Spleen (tissue), 11 donors: ENCODE measurements around the gene ADGRL3. TPM values are rescaled to one million over a fixed set of nuclear protein-coding genes. Genes with fewer than 3 reads are reported as not detected.

Source experiments
- DNase-seq: peaks from one replicate; pipeline ENCODE4 v3.0.0-alpha.2; 2020
- H3K27ac ChIP-seq, 8 donors: fragments of 200-600 bp; sonication (generic) in 7 of 8; 1 replicate in 4 of 8; 2 replicates in 4 of 8; pipeline versions ENCODE4 v1.5.0 to v1.8.0; 2016 to 2021; ENCODE audit warnings: inconsistent platforms in 4 of 8, mild to moderate bottlenecking in 4 of 8, moderate library complexity in 1 of 8
- H3K27me3 ChIP-seq, 7 donors: fragments of 200-600 bp; sonication (generic) in 6 of 7; replicated peaks in 1 of 7; 1 replicate in 4 of 7; 2 replicates in 3 of 7; pipeline versions ENCODE4 v1.5.0 to v1.8.0; 2016 to 2021; ENCODE audit warnings: inconsistent platforms in 3 of 7, mild to moderate bottlenecking in 1 of 7
- H3K36me3 ChIP-seq, 6 donors: fragments of 200-600 bp; sonication (generic) in 5 of 6; 1 replicate in 4 of 6; 2 replicates in 2 of 6; pipeline versions ENCODE4 v1.5.0 to v1.8.0; 2016 to 2021; ENCODE audit warnings: inconsistent platforms in 2 of 6
- H3K4me1 ChIP-seq, 6 donors: fragments of 200-600 bp; sonication (generic) in 5 of 6; 1 replicate in 3 of 6; 2 replicates in 3 of 6; pipeline versions ENCODE4 v1.5.0 to v1.8.0; 2016 to 2021; ENCODE audit warnings: inconsistent platforms in 3 of 6
- H3K4me3 ChIP-seq, 8 donors: fragments of 200-600 bp; sonication (generic) in 7 of 8; 1 replicate in 4 of 8; 2 replicates in 4 of 8; pipeline versions ENCODE4 v1.5.0 to v1.8.0; 2016 to 2021; ENCODE audit warnings: inconsistent platforms in 4 of 8, mild to moderate bottlenecking in 4 of 8, moderate library complexity in 2 of 8
- H3K9me3 ChIP-seq, 8 donors: fragments of 200-600 bp; sonication (generic) in 7 of 8; 1 replicate in 4 of 8; 2 replicates in 4 of 8; pipeline versions ENCODE4 v1.5.0 to v1.8.0; 2016 to 2021; ENCODE audit warnings: inconsistent platforms in 4 of 8
- CTCF ChIP-seq, 11 experiments: fragments of 200-600 bp in 7 of 11; fragments of 450-650 bp in 4 of 11; sonication (generic) in 4 of 11; IDR thresholded peaks in 8 of 11; conservative IDR thresholded peaks in 3 of 11; 1 replicate in 7 of 11; 2 replicates in 4 of 11; pipeline versions ENCODE4 v1.4.0 to v1.8.0; 2016 to 2021; ENCODE audit warnings: antibody characterized with exemption in 11 of 11, inconsistent platforms in 4 of 11, mild to moderate bottlenecking in 1 of 11
- POLR2A ChIP-seq, 3 donors: fragments of 450-650 bp; IDR thresholded peaks; one replicate each; pipeline ENCODE4 v1.5.1; 2017; ENCODE audit warnings: antibody characterized with exemption in 3 of 3, mild to moderate bottlenecking in 1 of 3
- POLR2AphosphoS5 ChIP-seq, 3 donors: sonication (generic); formaldehyde crosslinking; IDR thresholded peaks; one replicate each; pipeline ENCODE4 v1.5.1; 2017; ENCODE audit warnings: antibody characterized with exemption in 3 of 3
- WGBS, 5 donors: extraction: QIAGEN DNeasy Blood & Tissue Kit in 3 of 5; methylation state at CpG; one replicate each; pipeline versions ENCODE4 v1.1.5 to v1.1.7; 2013 to 2018; 5-methylcytosine and 5-hydroxymethylcytosine counted together
- intact Hi-C: fragments of 100-400 bp; cut with DNase I; formaldehyde crosslinking; loops from one replicate; pipeline ENCODE4 v1.15.0; 2023; ENCODE audit warnings: low total_unique reads
- polyA plus RNA-seq, 3 donors: library from polyadenylated mRNA; stranded (reverse); fragments of 200-250 nt; gene quantifications; one replicate each; pipeline ENCODE4 v1.2.1, GENCODE V29; 2013
- total RNA-seq, 7 donors: library from RNA; depleted of rRNA in 3 of 7; stranded (reverse); fragments of >200 nt in 3 of 7; fragmentation: NEBNext Ultra II Directional in 4 of 7; extraction: Animal tissue kit (Norgen Biotek cat#: 25700) in 4 of 7; gene quantifications; one replicate each; pipeline versions ENCODE4 v1.1.0 to v1.2.1, GENCODE V29; 2016 to 2021
- donor health status: healthy with polysubstance abuse.
- donor health status: DM: no; HTN: no; CAD: no; lungs with moderate emphysema.
- donor health status: DM: no; HTN: no; CAD: no.
- donor health status: Bipolar disorder and iron deficiency.
- donor health status: healthy.
- donor health status: DM: no; HTN: no; CAD: no.
- donor health status: DM: yes; HTN: yes; CAD: no.

ADGRL3 gene
- total and polyA plus RNA-seq, 10 donors = 0.09 to 0.92 (median 0.46) TPM; not detected in 1

- no peaks in the 10 kb centered on the region for H3K4me1 ChIP-seq
- no peak for DNase-seq
- H3K36me3 ChIP-seq = no peaks in the 10 kb centered on the region
- TF ChIP-seq POLR2A (IDR thresholded peaks at IDR 0.05) (no peak), POLR2AphosphoS5 (IDR thresholded peaks at IDR 0.05) (no peak), CTCF (IDR thresholded peaks at IDR 0.05 in 8 of 11, conservative IDR thresholded peaks at IDR 0.05 in 3 of 11) (no peak)
- H3K9me3 ChIP-seq = peaks cover 0 to 9% (median 0%) of the 10 kb centered on the region in 8 donors
- 62 to 82% (median 66%) methylated on average over 2 of the region's 2 CpGs for WGBS, 5 donors
- no peaks in the 10 kb centered on the region for H3K27me3 ChIP-seq
- H3K27ac ChIP-seq = no peak overlapping the region
- intact Hi-C loops = no loop called here
- H3K4me3 ChIP-seq = no peak overlapping the region
These were observed 792.2 kb downstream of the ADGRL3 start for GRCh38 chr4:61992351-61992750.

GRCh38 chr4:61994036-61994435 is 793.9 kb downstream of the ADGRL3 start:
- H3K4me3 ChIP-seq = no peak overlapping the region
- TF ChIP-seq POLR2AphosphoS5 (IDR thresholded peaks at IDR 0.05) (no peak), CTCF (IDR thresholded peaks at IDR 0.05 in 8 of 11, conservative IDR thresholded peaks at IDR 0.05 in 3 of 11) (no peak), POLR2A (IDR thresholded peaks at IDR 0.05) (no peak)
- H3K4me1 ChIP-seq = no peaks in the 10 kb centered on the region
- no peak for DNase-seq
- H3K36me3 ChIP-seq = no peaks in the 10 kb centered on the region
- H3K9me3 ChIP-seq = peaks cover 0 to 12% (median 0%) of the 10 kb centered on the region in 8 donors
- H3K27ac ChIP-seq = no peak overlapping the region
- intact Hi-C loops = no loop called here
- H3K27me3 ChIP-seq = no peaks in the 10 kb centered on the region
- WGBS, 5 donors = 77 to 85% (median 82%) methylated on average over 6 of the region's 6 CpGs

GRCh38 chr4:61995717-61996340 is 795.7 kb downstream of the ADGRL3 start:
- no peak for DNase-seq
- intact Hi-C loops = no loop called here
- no peak overlapping the region for H3K4me3 ChIP-seq
- H3K27me3 ChIP-seq = no peaks in the 10 kb centered on the region
- WGBS, 5 donors = 72 to 82% (median 75%) methylated on average over 2 of the region's 2 CpGs
- H3K27ac ChIP-seq = no peak overlapping the region
- H3K4me1 ChIP-seq = no peaks in the 10 kb centered on the region
- no peak for TF ChIP-seq POLR2A (IDR thresholded peaks at IDR 0.05)
- no peak for TF ChIP-seq POLR2AphosphoS5 (IDR thresholded peaks at IDR 0.05)
- no peak for TF ChIP-seq CTCF (IDR thresholded peaks at IDR 0.05 in 8 of 11, conservative IDR thresholded peaks at IDR 0.05 in 3 of 11)
- no peaks in the 10 kb centered on the region for H3K36me3 ChIP-seq
- peaks cover 0 to 12% (median 0%) of the 10 kb centered on the region in 8 donors for H3K9me3 ChIP-seq

GRCh38 chr4:61996943-61997342 is 796.8 kb downstream of the ADGRL3 start:
- WGBS, 5 donors = 85 to 97% (median 89%) methylated on average over 1 of the region's 1 CpG
- Histone ChIP-seq H3K4me1 (no peaks in the 10 kb centered on the region), H3K27me3 (no peaks in the 10 kb centered on the region), H3K9me3 (peaks cover 0 to 12% (median 0%) of the 10 kb centered on the region in 8 donors), H3K27ac (no peak overlapping the region), H3K4me3 (no peak overlapping the region), H3K36me3 (no peaks in the 10 kb centered on the region)
- intact Hi-C loops = no loop called here
- no peak for DNase-seq
- no peak for TF ChIP-seq CTCF (IDR thresholded peaks at IDR 0.05 in 8 of 11, conservative IDR thresholded peaks at IDR 0.05 in 3 of 11)
- no peak for TF ChIP-seq POLR2A (IDR thresholded peaks at IDR 0.05)
- no peak for TF ChIP-seq POLR2AphosphoS5 (IDR thresholded peaks at IDR 0.05)
